Measurements from ENCODE around the gene DCC. TPM values are rescaled to one million over a fixed set of nuclear protein-coding genes. Genes with fewer than 3 reads are reported as not detected.

DCC gene
- total RNA-seq, 1 experiment from 2014 or later = 0.39 TPM

DNA sequence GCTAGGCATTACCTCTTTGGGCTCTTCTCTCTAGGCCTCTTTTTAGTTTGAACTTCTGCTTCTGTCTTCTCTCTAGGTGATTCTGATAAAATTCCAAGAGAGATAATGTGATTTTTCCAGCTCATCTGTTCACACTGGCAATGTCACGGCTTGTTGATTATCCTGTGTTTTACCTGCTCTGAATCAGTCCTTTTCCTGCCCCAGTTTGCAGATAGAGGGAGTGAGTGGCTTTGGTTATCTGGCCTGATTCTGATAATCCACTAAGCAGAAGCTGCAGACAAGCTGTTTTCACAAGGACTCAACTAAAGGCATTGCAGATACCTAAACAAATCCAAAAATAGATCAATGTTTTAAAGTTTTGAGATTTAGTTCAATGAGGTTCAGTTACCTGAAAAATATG is 111.9 kb downstream of the DCC start:
- no peaks in the 10 kb centered on the region for H3K9me3 Mint-ChIP-seq (ENCODE audit: unreplicated experiment)
- intact Hi-C loops (cut with micrococcal nuclease; ENCODE audit: unreplicated experiment) = no loop called here
- Histone ChIP-seq H3K4me3 (ENCODE audit: low read depth, low read length) (no peak overlapping the region), H3K27me3 (replicated peaks; ENCODE audit: control insufficient read depth, insufficient read depth, low read length) (no peaks in the 10 kb centered on the region), H3K4me1 (no peaks in the 10 kb centered on the region), H3K9me3 (no peaks in the 10 kb centered on the region), H3K36me3 (ENCODE audit: control insufficient read depth, insufficient read depth, low read length) (no peaks in the 10 kb centered on the region)
- ChIA-PET CTCF (no interaction called here), POLR2A (no interaction called here)
- no peak overlapping the region for H3K27ac Mint-ChIP-seq (ENCODE audit: unreplicated experiment)
- H3K4me1 Mint-ChIP-seq (ENCODE audit: low read depth, unreplicated experiment) = no peaks in the 10 kb centered on the region
- no TSS peak for BruUV-seq (replicated peaks)
- DNase-seq = no peak
- no peaks in the 10 kb centered on the region for H3K27me3 Mint-ChIP-seq (ENCODE audit: insufficient read depth, unreplicated experiment)
- no peak overlapping the region for H3K4me3 Mint-ChIP-seq (ENCODE audit: unreplicated experiment)
- H3K36me3 Mint-ChIP-seq (ENCODE audit: insufficient read depth, unreplicated experiment) = no peaks in the 10 kb centered on the region
- TF ChIP-seq CTCF (IDR thresholded peaks at IDR 0.05; ENCODE audit: insufficient read depth in 1 of 2, low read depth in 1 of 2, low read length in 1 of 2, severe bottlenecking in 1 of 2, unreplicated experiment in 1 of 2) = no peak

GRCh38 chr18:52452427-52452826 is 112.4 kb downstream of the DCC start:
- Histone ChIP-seq H3K9me3 (no peaks in the 10 kb centered on the region), H3K4me3 (ENCODE audit: low read depth, low read length) (no peak overlapping the region), H3K4me1 (no peaks in the 10 kb centered on the region), H3K36me3 (ENCODE audit: control insufficient read depth, insufficient read depth, low read length) (no peaks in the 10 kb centered on the region), H3K27me3 (replicated peaks; ENCODE audit: control insufficient read depth, insufficient read depth, low read length) (no peaks in the 10 kb centered on the region)
- H3K4me1 Mint-ChIP-seq (ENCODE audit: low read depth, unreplicated experiment) = no peaks in the 10 kb centered on the region
- no TSS peak for BruUV-seq (replicated peaks)
- H3K27me3 Mint-ChIP-seq (ENCODE audit: insufficient read depth, unreplicated experiment) = no peaks in the 10 kb centered on the region
- H3K9me3 Mint-ChIP-seq (ENCODE audit: unreplicated experiment) = no peaks in the 10 kb centered on the region
- H3K36me3 Mint-ChIP-seq (ENCODE audit: insufficient read depth, unreplicated experiment) = no peaks in the 10 kb centered on the region
- CTCF ChIA-PET = no interaction called here
- no peak overlapping the region for H3K27ac Mint-ChIP-seq (ENCODE audit: unreplicated experiment)
- no peak for DNase-seq
- POLR2A ChIA-PET = no interaction called here
- H3K4me3 Mint-ChIP-seq (ENCODE audit: unreplicated experiment) = no peak overlapping the region
- intact Hi-C loops (cut with micrococcal nuclease; ENCODE audit: unreplicated experiment) = no loop called here
- TF ChIP-seq CTCF (IDR thresholded peaks at IDR 0.05; ENCODE audit: insufficient read depth in 1 of 2, low read depth in 1 of 2, low read length in 1 of 2, severe bottlenecking in 1 of 2, unreplicated experiment in 1 of 2) = no peak

- no peaks in the 10 kb centered on the region for H3K4me1 ChIP-seq
- no peaks in the 10 kb centered on the region for H3K27me3 ChIP-seq (replicated peaks; ENCODE audit: control insufficient read depth, insufficient read depth, low read length)
- DNase-seq = no peak
- no TSS peak for BruUV-seq (replicated peaks)
- H3K9me3 ChIP-seq = no peaks in the 10 kb centered on the region
- H3K4me3 Mint-ChIP-seq (ENCODE audit: unreplicated experiment) = no peak overlapping the region
- H3K4me3 ChIP-seq (ENCODE audit: low read depth, low read length) = no peak overlapping the region
- no peak overlapping the region for H3K27ac Mint-ChIP-seq (ENCODE audit: unreplicated experiment)
- ChIA-PET CTCF (no interaction called here), POLR2A (no interaction called here)
- no peaks in the 10 kb centered on the region for H3K9me3 Mint-ChIP-seq (ENCODE audit: unreplicated experiment)
- no peaks in the 10 kb centered on the region for H3K27me3 Mint-ChIP-seq (ENCODE audit: insufficient read depth, unreplicated experiment)
- no peaks in the 10 kb centered on the region for H3K36me3 Mint-ChIP-seq (ENCODE audit: insufficient read depth, unreplicated experiment)
- no peak for TF ChIP-seq CTCF (IDR thresholded peaks at IDR 0.05; ENCODE audit: insufficient read depth in 1 of 2, low read depth in 1 of 2, low read length in 1 of 2, severe bottlenecking in 1 of 2, unreplicated experiment in 1 of 2)
- H3K4me1 Mint-ChIP-seq (ENCODE audit: low read depth, unreplicated experiment) = no peaks in the 10 kb centered on the region
- H3K36me3 ChIP-seq (ENCODE audit: control insufficient read depth, insufficient read depth, low read length) = no peaks in the 10 kb centered on the region
- intact Hi-C loops (cut with micrococcal nuclease; ENCODE audit: unreplicated experiment) = no loop called here
These were observed 119.9 kb downstream of the DCC start for GRCh38 chr18:52459890-52460289.

Data from Caco-2 (cell line).